ENCODE measurements around the gene APMAP.

APMAP gene

GRCh38 chr20:24915440-24915839, 77.1 kb downstream of the APMAP start:
- Histone ChIP-seq H3K36me3 (ENCODE audit: insufficient read depth, low read length) (no peaks in the 10 kb centered on the region), H3K9me3 (ENCODE audit: low read length) (no peaks in the 10 kb centered on the region)

DNA sequence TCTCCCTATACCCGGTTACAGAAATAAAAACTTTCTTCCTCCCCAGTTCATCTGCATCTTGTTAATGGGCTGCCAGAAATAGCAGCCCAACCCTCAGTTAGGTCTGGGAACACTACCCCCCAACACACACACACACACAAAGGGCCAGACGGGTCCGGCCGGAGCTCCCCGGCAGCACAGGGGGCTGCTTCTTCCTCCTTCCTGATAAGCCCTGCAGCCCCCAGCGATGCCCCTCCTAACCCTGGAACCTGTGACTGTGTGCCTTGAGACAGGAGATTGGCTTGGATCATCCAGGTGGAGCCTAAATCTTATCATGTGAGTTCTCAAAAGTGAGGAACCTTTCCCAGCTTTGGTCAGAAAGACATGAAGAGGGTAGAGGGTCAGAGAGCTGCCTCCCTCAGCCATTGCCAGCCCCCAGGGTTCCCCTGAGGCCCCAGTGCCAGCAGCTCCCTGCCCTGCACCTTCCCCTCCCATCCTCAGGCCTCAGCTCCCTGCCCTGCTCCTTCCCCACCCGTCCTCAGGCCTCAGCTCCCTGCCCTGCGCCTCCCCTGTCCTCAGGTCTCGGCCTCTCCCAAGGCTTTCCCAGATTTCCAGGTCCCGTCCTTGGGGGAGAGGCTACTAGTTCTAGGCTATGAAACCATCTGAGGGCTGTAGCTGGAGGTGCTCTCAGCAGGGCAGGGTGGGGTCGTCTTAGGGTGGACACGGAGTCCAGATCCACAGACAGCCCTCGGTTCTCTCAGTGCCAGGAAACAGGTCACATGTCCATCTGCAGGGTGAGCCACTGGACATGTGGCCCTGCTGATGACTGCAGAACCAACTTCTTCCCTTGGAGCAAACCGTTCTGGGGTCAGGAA, 77.9 kb downstream of the APMAP start:
- no peaks in the 10 kb centered on the region for H3K9me3 ChIP-seq (ENCODE audit: low read length)
- H3K4me1 ChIP-seq (ENCODE audit: insufficient read depth, low read length), result peaks cover 5% of the 10 kb centered on the region

More at GRCh38 chr20:24915440-24915839, 77.1 kb downstream of the APMAP start:
- Histone ChIP-seq H3K27me3 (ENCODE audit: control insufficient read depth in 1 of 2, insufficient read depth in 2 of 2, low read length in 2 of 2) (no peaks in the 10 kb centered on the region), H3K27ac (ENCODE audit: low read depth, low read length) (no peak overlapping the region), H3K4me1 (ENCODE audit: insufficient read depth, low read length) (peaks cover 5% of the 10 kb centered on the region), H3K4me3 (ENCODE audit: low read depth in 1 of 2, low read length in 2 of 2) (no peak overlapping the region), H3K9ac (ENCODE audit: low read length) (no peak overlapping the region)

DNA sequence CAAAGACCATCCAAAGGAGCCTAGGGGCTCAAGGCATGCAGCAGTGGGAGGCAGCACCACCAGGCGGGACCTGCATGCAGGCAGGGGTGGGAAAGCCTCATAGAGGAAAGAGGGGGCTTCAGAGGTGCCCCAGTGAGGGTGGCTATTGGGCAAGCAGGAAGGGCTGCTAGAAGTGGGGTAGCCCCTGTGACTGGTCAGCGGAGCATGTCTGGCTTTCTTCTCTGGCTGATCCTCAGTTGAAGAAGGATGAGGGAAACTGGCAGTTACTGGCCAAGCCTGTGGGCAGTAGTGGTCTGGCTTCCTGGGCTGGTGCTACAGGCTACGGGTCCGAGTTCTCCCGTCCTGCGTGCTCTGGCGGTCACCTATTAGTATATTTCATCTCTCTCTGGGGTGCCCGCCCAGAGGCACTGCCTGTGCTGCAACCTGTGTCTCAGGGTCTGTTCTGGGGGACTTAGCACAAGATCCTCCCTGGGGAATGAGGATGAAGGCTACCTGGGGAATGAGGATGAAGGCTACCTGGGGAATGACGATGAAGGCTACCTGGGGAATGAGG, 79.4 kb downstream of the APMAP start:
- H3K27me3 ChIP-seq (ENCODE audit: control insufficient read depth in 1 of 2, insufficient read depth in 2 of 2, low read length in 2 of 2), result no peaks in the 10 kb centered on the region
- H3K9ac ChIP-seq (ENCODE audit: low read length), result no peak overlapping the region
- H3K27ac ChIP-seq (ENCODE audit: low read depth, low read length), result no peak overlapping the region
- no peaks in the 10 kb centered on the region for H3K4me1 ChIP-seq (ENCODE audit: insufficient read depth, low read length)
- no peaks in the 10 kb centered on the region for H3K9me3 ChIP-seq (ENCODE audit: low read length)
- H3K36me3 ChIP-seq (ENCODE audit: insufficient read depth, low read length), result no peaks in the 10 kb centered on the region
- no peak overlapping the region for H3K4me3 ChIP-seq (ENCODE audit: low read depth in 1 of 2, low read length in 2 of 2)

More for the DNA sequence above, 77.9 kb downstream of the APMAP start:
- Histone ChIP-seq H3K4me3 (ENCODE audit: low read depth in 1 of 2, low read length in 2 of 2) (no peak overlapping the region), H3K36me3 (ENCODE audit: insufficient read depth, low read length) (no peaks in the 10 kb centered on the region), H3K9ac (ENCODE audit: low read length) (no peak overlapping the region), H3K27me3 (ENCODE audit: control insufficient read depth in 1 of 2, insufficient read depth in 2 of 2, low read length in 2 of 2) (no peaks in the 10 kb centered on the region), H3K27ac (ENCODE audit: low read depth, low read length) (no peak overlapping the region)

Data from muscle layer of colon (tissue), 2 donors.